ENCODE results near the gene MLLT3. TPM values are rescaled to one million over a fixed set of nuclear protein-coding genes. Genes with fewer than 3 reads are reported as not detected.

The MLLT3 gene
- total RNA-seq, 1 experiment from 2014 or later: 24.4 TPM

GRCh38 chr9:20670395-20670794 lies 48.1 kb upstream of the MLLT3 start:
- ChIA-PET CTCF (no interaction called here), POLR2A (no interaction called here)
- intact Hi-C loops (cut with micrococcal nuclease; ENCODE audit: unreplicated experiment): no loop called here
- H3K27ac Mint-ChIP-seq (ENCODE audit: unreplicated experiment): no peak overlapping the region
- Histone ChIP-seq H3K4me3 (ENCODE audit: low read depth, low read length) (no peak overlapping the region), H3K9me3 (no peaks in the 10 kb centered on the region), H3K27me3 (replicated peaks; ENCODE audit: control insufficient read depth, insufficient read depth, low read length) (no peaks in the 10 kb centered on the region), H3K4me1 (no peaks in the 10 kb centered on the region), H3K36me3 (ENCODE audit: control insufficient read depth, insufficient read depth, low read length) (no peaks in the 10 kb centered on the region)
- no peaks in the 10 kb centered on the region for H3K27me3 Mint-ChIP-seq (ENCODE audit: insufficient read depth, unreplicated experiment)
- no peak for DNase-seq
- no peak for TF ChIP-seq CTCF (IDR thresholded peaks at IDR 0.05; ENCODE audit: insufficient read depth in 1 of 2, low read depth in 1 of 2, low read length in 1 of 2, severe bottlenecking in 1 of 2, unreplicated experiment in 1 of 2)
- H3K4me3 Mint-ChIP-seq (ENCODE audit: unreplicated experiment): no peak overlapping the region
- H3K9me3 Mint-ChIP-seq (ENCODE audit: unreplicated experiment): no peaks in the 10 kb centered on the region
- no TSS peak for BruUV-seq (replicated peaks)
- peaks cover 6% of the 10 kb centered on the region for H3K4me1 Mint-ChIP-seq (ENCODE audit: low read depth, unreplicated experiment)
- no peaks in the 10 kb centered on the region for H3K36me3 Mint-ChIP-seq (ENCODE audit: insufficient read depth, unreplicated experiment)

GRCh38 chr9:20664501-20664900 lies 42.2 kb upstream of the MLLT3 start:
- Histone ChIP-seq H3K27me3 (replicated peaks; ENCODE audit: control insufficient read depth, insufficient read depth, low read length) (no peaks in the 10 kb centered on the region), H3K9me3 (no peaks in the 10 kb centered on the region), H3K4me3 (ENCODE audit: low read depth, low read length) (no peak overlapping the region), H3K4me1 (peaks cover 8% of the 10 kb centered on the region; the same call in 1 of the 2 replicates), H3K36me3 (ENCODE audit: control insufficient read depth, insufficient read depth, low read length) (no peaks in the 10 kb centered on the region)
- DNase-seq: no peak
- Mint-ChIP-seq H3K36me3 (ENCODE audit: insufficient read depth, unreplicated experiment) (no peaks in the 10 kb centered on the region), H3K27ac (ENCODE audit: unreplicated experiment) (no peak overlapping the region), H3K4me3 (ENCODE audit: unreplicated experiment) (no peak overlapping the region), H3K4me1 (ENCODE audit: low read depth, unreplicated experiment) (no peaks in the 10 kb centered on the region), H3K27me3 (ENCODE audit: insufficient read depth, unreplicated experiment) (no peaks in the 10 kb centered on the region), H3K9me3 (ENCODE audit: unreplicated experiment) (no peaks in the 10 kb centered on the region)
- ChIA-PET CTCF (no interaction called here), POLR2A (no interaction called here)
- no peak for TF ChIP-seq CTCF (IDR thresholded peaks at IDR 0.05; ENCODE audit: insufficient read depth in 1 of 2, low read depth in 1 of 2, low read length in 1 of 2, severe bottlenecking in 1 of 2, unreplicated experiment in 1 of 2)
- intact Hi-C loops (cut with micrococcal nuclease; ENCODE audit: unreplicated experiment): no loop called here
- no TSS peak for BruUV-seq (replicated peaks)

GRCh38 chr9:20663133-20663532 lies 40.8 kb upstream of the MLLT3 start:
- BruUV-seq (replicated peaks): no TSS peak
- CTCF ChIA-PET: no interaction called here
- H3K27ac Mint-ChIP-seq (ENCODE audit: unreplicated experiment): no peak overlapping the region

More at GRCh38 chr9:20663133-20663532, 40.8 kb upstream of the MLLT3 start:
- intact Hi-C loops (cut with micrococcal nuclease; ENCODE audit: unreplicated experiment): no loop called here
- Histone ChIP-seq H3K4me3 (ENCODE audit: low read depth, low read length) (no peak overlapping the region), H3K27me3 (replicated peaks; ENCODE audit: control insufficient read depth, insufficient read depth, low read length) (no peaks in the 10 kb centered on the region), H3K9me3 (no peaks in the 10 kb centered on the region), H3K4me1 (peaks cover 8% of the 10 kb centered on the region; the same call in 1 of the 2 replicates), H3K36me3 (ENCODE audit: control insufficient read depth, insufficient read depth, low read length) (no peaks in the 10 kb centered on the region)
- POLR2A ChIA-PET: no interaction called here
- DNase-seq: no peak
- Mint-ChIP-seq H3K9me3 (ENCODE audit: unreplicated experiment) (no peaks in the 10 kb centered on the region), H3K4me1 (ENCODE audit: low read depth, unreplicated experiment) (no peaks in the 10 kb centered on the region), H3K4me3 (ENCODE audit: unreplicated experiment) (no peak overlapping the region), H3K27me3 (ENCODE audit: insufficient read depth, unreplicated experiment) (no peaks in the 10 kb centered on the region), H3K36me3 (ENCODE audit: insufficient read depth, unreplicated experiment) (peaks cover 6% of the 10 kb centered on the region)
- no peak for TF ChIP-seq CTCF (IDR thresholded peaks at IDR 0.05; ENCODE audit: insufficient read depth in 1 of 2, low read depth in 1 of 2, low read length in 1 of 2, severe bottlenecking in 1 of 2, unreplicated experiment in 1 of 2)

All from Caco-2 (cell line).